Measurements from ENCODE around the gene NRL. TPM values are rescaled to one million over a fixed set of nuclear protein-coding genes. Genes with fewer than 3 reads are reported as not detected.
A peak's percentile ranks its signal among the peaks of the same experiment; 100 is the strongest.

Gene NRL
- total and polyA plus RNA-seq, 7 donors: 1.2 to 5.1 (median 2.4) TPM

DNA sequence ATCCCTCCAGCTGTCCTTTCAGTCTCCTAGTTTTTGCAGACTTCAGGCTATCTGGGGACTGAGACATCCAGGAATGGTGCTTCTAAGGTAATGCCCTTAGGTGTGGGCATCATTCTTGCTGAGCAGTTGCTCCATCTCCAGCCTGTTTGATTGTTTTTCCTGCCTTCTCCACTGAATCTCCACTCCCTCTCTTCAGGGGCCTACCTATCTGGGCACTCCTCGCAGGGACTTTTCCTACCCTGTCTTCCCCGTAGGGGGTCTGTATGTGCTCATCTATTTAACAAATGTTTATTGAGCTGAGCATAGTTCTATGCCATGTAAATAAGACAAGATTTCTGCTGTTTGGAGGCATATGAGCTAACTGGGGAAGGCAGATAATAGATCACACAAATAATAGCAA lies 18.2 kb upstream of the NRL start:
- intact Hi-C loops (cut with DNase I): no loop called here
- no peak for DNase-seq
- H3K27ac ChIP-seq: peak overlapping the region; percentile 96
- TF ChIP-seq, protein P1, sequence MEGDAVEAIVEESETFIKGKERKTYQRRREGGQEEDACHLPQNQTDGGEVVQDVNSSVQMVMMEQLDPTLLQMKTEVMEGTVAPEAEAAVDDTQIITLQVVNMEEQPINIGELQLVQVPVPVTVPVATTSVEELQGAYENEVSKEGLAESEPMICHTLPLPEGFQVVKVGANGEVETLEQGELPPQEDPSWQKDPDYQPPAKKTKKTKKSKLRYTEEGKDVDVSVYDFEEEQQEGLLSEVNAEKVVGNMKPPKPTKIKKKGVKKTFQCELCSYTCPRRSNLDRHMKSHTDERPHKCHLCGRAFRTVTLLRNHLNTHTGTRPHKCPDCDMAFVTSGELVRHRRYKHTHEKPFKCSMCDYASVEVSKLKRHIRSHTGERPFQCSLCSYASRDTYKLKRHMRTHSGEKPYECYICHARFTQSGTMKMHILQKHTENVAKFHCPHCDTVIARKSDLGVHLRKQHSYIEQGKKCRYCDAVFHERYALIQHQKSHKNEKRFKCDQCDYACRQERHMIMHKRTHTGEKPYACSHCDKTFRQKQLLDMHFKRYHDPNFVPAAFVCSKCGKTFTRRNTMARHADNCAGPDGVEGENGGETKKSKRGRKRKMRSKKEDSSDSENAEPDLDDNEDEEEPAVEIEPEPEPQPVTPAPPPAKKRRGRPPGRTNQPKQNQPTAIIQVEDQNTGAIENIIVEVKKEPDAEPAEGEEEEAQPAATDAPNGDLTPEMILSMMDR (IDR thresholded peaks at IDR 0.05): no peak
- peaks cover 0 to 9% of the 10 kb centered on the region in 2 donors for H3K36me3 ChIP-seq (ENCODE audit: insufficient read depth in 1 of 2, low read depth in 1 of 2)
- 60 to 80% (median 62%) methylated on average over 2 of the region's 2 CpGs for WGBS, 3 donors
- H3K4me1 ChIP-seq: peaks cover 41% of the 10 kb centered on the region
- ATAC-seq: no peak
- H3K4me3 ChIP-seq: peak overlapping the region; percentile 68
- H3K9me3 ChIP-seq: no peaks in the 10 kb centered on the region
- no peaks in the 10 kb centered on the region for H3K27me3 ChIP-seq (ENCODE audit: insufficient read depth in 3 of 3, low read length in 2 of 3)

DNA sequence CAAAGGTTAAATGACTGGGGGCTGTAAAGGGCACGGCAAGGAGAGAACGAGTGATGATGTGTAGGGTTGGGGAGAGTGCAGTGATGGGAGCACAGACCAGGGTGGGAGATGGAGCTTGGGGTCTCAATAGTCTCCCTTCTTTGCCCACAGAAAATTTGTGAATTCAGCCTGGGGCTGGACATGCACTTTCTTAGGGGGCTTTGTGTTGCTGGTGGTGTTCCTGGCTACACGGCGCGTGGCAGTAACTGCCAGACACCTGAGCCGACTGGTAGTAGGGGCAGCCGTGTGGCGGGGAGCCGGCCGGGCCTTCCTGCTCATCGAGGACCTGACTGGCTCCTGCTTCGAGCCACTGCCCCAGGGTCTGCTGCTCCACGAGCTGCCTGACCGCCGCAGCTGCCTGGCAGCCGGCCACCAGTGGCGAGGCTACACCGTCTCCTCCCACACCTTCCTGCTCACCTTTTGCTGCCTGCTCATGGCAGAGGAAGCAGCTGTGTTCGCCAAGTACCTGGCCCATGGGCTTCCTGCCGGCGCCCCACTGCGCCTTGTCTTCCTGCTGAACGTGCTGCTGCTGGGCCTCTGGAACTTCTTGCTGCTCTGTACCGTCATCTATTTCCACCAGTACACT lies 17.4 kb upstream of the NRL start:
- H3K4me3 ChIP-seq: peak overlapping the region; percentile 68
- TF ChIP-seq, protein P1 (IDR thresholded peaks at IDR 0.05): no peak
- H3K36me3 ChIP-seq (ENCODE audit: insufficient read depth in 1 of 2, low read depth in 1 of 2): peaks cover 0 to 1% of the 10 kb centered on the region in 2 donors
- H3K4me1 ChIP-seq: peaks cover 35% of the 10 kb centered on the region
- no peaks in the 10 kb centered on the region for H3K9me3 ChIP-seq
- ATAC-seq (peak; percentile 10 to 35 (median 16)), DNase-seq (peak in 1 of 2 donors; percentile 70)
- peak overlapping the region; percentile 96 for H3K27ac ChIP-seq
- intact Hi-C loops (cut with DNase I): no loop called here
- H3K27me3 ChIP-seq (ENCODE audit: insufficient read depth in 3 of 3, low read length in 2 of 3): no peaks in the 10 kb centered on the region
- WGBS, 3 donors: 13 to 23% (median 18%) methylated on average over 16 to 24 of the region's 24 CpGs

DNA sequence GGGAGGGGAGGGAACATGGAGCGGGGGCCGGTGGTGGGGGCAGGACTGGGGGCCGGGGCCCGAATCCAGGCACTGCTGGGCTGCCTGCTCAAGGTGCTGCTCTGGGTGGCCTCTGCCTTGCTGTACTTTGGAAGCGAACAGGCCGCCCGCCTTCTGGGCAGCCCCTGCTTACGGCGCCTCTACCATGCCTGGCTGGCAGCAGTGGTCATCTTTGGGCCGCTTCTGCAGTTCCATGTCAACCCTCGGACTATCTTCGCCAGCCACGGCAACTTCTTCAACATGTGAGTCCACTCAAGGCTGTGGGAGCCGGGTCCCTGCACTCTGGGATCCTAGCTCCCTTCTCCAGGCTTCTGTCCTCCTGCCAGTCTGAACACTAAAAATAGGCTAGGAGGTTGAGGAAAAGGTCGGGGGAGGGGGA lies 16.8 kb upstream of the NRL start:
- H3K27ac ChIP-seq: peak overlapping the region; percentile 96
- 14 to 38% (median 22%) methylated on average over 13 to 15 of the region's 15 CpGs for WGBS, 3 donors
- H3K27me3 ChIP-seq (ENCODE audit: insufficient read depth in 3 of 3, low read length in 2 of 3): no peaks in the 10 kb centered on the region
- DNase-seq (no peak), ATAC-seq (peak; percentile 18 to 70 (median 45))
- H3K4me1 ChIP-seq: peaks cover 29% of the 10 kb centered on the region
- no peaks in the 10 kb centered on the region for H3K9me3 ChIP-seq
- TF ChIP-seq, protein P1 (IDR thresholded peaks at IDR 0.05): no peak
- H3K36me3 ChIP-seq (ENCODE audit: insufficient read depth in 1 of 2, low read depth in 1 of 2): no peaks in the 10 kb centered on the region
- H3K4me3 ChIP-seq: peak overlapping the region; percentile 68
- intact Hi-C loops (cut with DNase I): no loop called here

DNA sequence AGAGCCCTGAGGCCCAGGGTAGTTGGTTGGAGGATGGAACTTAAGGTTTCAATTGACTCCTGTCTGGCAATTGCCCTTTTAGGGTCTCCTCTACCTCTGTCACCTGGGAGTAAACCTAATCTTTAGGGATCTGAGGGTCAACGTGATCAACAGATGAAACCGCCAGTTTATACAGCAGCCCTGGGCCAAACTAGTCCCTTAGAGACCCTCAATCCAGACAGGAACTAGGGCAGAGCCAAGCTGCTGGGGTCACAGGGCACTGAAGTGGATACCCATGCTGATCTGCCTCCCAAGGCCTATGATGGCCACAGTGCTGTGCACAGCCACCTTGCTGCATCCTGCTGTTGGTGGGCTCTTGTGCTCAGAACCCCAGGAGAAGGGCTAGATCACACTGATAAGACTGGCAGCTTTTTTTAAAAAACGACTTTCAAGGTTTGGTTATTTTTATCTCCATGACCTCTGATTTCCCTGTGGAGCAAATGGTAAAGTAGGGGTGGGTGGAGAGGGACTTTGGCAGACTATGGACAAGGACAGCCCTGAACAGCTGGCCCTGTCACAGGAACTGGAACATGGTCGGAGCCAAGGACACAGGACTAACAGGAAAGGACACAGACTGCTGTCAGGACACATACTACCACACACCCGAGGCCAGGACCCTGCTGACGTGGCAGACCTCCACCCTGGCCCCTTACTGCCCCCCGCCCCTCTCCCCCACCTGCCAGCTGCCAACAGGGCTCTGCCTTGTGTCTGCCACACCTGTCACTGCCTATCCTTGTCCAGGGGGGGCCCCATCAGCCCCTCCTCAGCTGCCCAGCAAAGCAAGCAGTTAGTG lies 16.2 kb upstream of the NRL start:
- intact Hi-C loops (cut with DNase I): no loop called here

More for the DNA sequence above, 16.2 kb upstream of the NRL start:
- Histone ChIP-seq H3K36me3 (ENCODE audit: insufficient read depth in 1 of 2, low read depth in 1 of 2) (no peaks in the 10 kb centered on the region), H3K27me3 (ENCODE audit: insufficient read depth in 3 of 3, low read length in 2 of 3) (no peaks in the 10 kb centered on the region), H3K4me1 (peaks cover 29% of the 10 kb centered on the region), H3K4me3 (peak overlapping the region; percentile 68), H3K9me3 (no peaks in the 10 kb centered on the region), H3K27ac (peak overlapping the region; percentile 96)
- TF ChIP-seq, protein P1 (IDR thresholded peaks at IDR 0.05): no peak
- peak; percentile 80 to 86 (median 85) for ATAC-seq
- DNase-seq: peak; percentile 70 to 87
- 14 to 20% (median 18%) methylated on average over 7 of the region's 7 CpGs for WGBS, 3 donors
